NCI-H1417 (cell line): Measurements from ENCODE around the gene ZC3H7A.

Experiments
- DNase-seq, 3 experiments: peaks; one replicate each; lab custom pipeline; 2025; lab: John Stamatoyannopoulos, UW

The ZC3H7A gene

GRCh38 chr16:11736903-11737302, 60.2 kb downstream of the ZC3H7A start:
- DNase-seq: no peak

- DNase-seq: no peak
Observed at GRCh38 chr16:11735787-11736186, 61.3 kb downstream of the ZC3H7A start.

GRCh38 chr16:11734653-11735043, 62.4 kb downstream of the ZC3H7A start:
- no peak for DNase-seq

GRCh38 chr16:11734025-11734652, 62.9 kb downstream of the ZC3H7A start:
- DNase-seq: no peak

- DNase-seq: no peak
Observed at GRCh38 chr16:11731222-11731621, 65.8 kb downstream of the ZC3H7A start.

GRCh38 chr16:11729787-11730186, 67.3 kb downstream of the ZC3H7A start:
- no peak for DNase-seq

GRCh38 chr16:11727796-11728543, 69.1 kb downstream of the ZC3H7A start:
- DNase-seq: no peak

GRCh38 chr16:11726008-11726407, 71.0 kb downstream of the ZC3H7A start:
- no peak for DNase-seq

GRCh38 chr16:11725457-11725856, 71.6 kb downstream of the ZC3H7A start:
- peak in 1 of 3 experiments; percentile 78 for DNase-seq

- DNase-seq: no peak
Observed at GRCh38 chr16:11722468-11722808, 74.6 kb downstream of the ZC3H7A start.

- DNase-seq: no peak
Observed at GRCh38 chr16:11721781-11722467, 75.1 kb downstream of the ZC3H7A start.

- DNase-seq: no peak
Observed at GRCh38 chr16:11719762-11720161, 77.3 kb downstream of the ZC3H7A start.

- no peak for DNase-seq
Observed at GRCh38 chr16:11719171-11719570, 77.9 kb downstream of the ZC3H7A start.

- DNase-seq: no peak
Observed at GRCh38 chr16:11717811-11718210, 79.2 kb downstream of the ZC3H7A start.

- DNase-seq: no peak
Observed at GRCh38 chr16:11716336-11716735, 80.7 kb downstream of the ZC3H7A start.

GRCh38 chr16:11715246-11715947, 81.7 kb downstream of the ZC3H7A start:
- DNase-seq: no peak

- DNase-seq: no peak
Observed at GRCh38 chr16:11712122-11712521, 84.9 kb downstream of the ZC3H7A start.

- no peak for DNase-seq
Observed at GRCh38 chr16:11711662-11712061, 85.4 kb downstream of the ZC3H7A start.

- no peak for DNase-seq
Observed at GRCh38 chr16:11708421-11708820, 88.6 kb downstream of the ZC3H7A start.

GRCh38 chr16:11707679-11708197, 89.3 kb downstream of the ZC3H7A start:
- DNase-seq: no peak

GRCh38 chr16:11706180-11706742, 90.8 kb downstream of the ZC3H7A start:
- DNase-seq: no peak
